ENCODE results near the gene CACNA1B.

The CACNA1B gene

DNA sequence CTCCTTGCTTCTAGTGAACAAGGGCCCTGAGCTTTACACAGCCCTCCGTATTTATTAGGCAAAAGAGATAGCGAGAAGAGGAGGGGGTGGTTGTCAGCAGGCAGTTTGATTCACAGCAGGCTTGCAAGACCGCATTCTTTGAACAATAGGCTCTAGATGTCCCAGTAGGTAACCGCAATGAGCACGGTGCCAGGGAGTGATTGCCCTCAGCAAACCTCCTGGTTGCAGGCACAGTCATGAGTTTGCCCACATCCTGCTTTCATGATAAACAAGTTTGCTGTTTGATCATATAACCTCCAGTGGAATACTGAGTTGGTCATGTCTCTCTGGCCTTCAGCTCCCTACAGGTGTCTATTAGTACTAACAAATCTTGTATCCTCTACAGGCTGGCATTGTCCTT, 66.1 kb downstream of the CACNA1B start:
- Histone ChIP-seq H3K4me3 (ENCODE audit: low read depth in 1 of 2, low read length in 2 of 2) (no peak overlapping the region), H3K27me3 (ENCODE audit: insufficient read depth, low read length, poor library complexity) (no peaks in the 10 kb centered on the region), H2AFZ (ENCODE audit: low read depth, low read length) (no peak overlapping the region), H3K79me2 (ENCODE audit: insufficient read depth, low read length) (no peaks in the 10 kb centered on the region), H3K9me3 (ENCODE audit: insufficient read depth, low read length, severe bottlenecking) (peaks cover 24% of the 10 kb centered on the region), H3K36me3 (ENCODE audit: insufficient read depth, low read length) (no peaks in the 10 kb centered on the region), H3K4me1 (ENCODE audit: insufficient read depth, low read length) (no peaks in the 10 kb centered on the region), H4K20me1 (ENCODE audit: insufficient read depth, low read length) (no peaks in the 10 kb centered on the region), H3K4me2 (ENCODE audit: insufficient read depth, low read length) (no peak overlapping the region), H3K9ac (ENCODE audit: low read depth, low read length) (no peak overlapping the region), H3K27ac (ENCODE audit: low read length) (no peak overlapping the region)
- no peak for ATAC-seq (ENCODE audit: insufficient read depth, low read depth)
- TF ChIP-seq, protein P1, sequence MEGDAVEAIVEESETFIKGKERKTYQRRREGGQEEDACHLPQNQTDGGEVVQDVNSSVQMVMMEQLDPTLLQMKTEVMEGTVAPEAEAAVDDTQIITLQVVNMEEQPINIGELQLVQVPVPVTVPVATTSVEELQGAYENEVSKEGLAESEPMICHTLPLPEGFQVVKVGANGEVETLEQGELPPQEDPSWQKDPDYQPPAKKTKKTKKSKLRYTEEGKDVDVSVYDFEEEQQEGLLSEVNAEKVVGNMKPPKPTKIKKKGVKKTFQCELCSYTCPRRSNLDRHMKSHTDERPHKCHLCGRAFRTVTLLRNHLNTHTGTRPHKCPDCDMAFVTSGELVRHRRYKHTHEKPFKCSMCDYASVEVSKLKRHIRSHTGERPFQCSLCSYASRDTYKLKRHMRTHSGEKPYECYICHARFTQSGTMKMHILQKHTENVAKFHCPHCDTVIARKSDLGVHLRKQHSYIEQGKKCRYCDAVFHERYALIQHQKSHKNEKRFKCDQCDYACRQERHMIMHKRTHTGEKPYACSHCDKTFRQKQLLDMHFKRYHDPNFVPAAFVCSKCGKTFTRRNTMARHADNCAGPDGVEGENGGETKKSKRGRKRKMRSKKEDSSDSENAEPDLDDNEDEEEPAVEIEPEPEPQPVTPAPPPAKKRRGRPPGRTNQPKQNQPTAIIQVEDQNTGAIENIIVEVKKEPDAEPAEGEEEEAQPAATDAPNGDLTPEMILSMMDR (IDR thresholded peaks at IDR 0.05; ENCODE audit: borderline replicate concordance, extremely low read depth, low read length, poor library complexity, severe bottlenecking): no peak
- no peak for TF ChIP-seq EZH2 (IDR thresholded peaks at IDR 0.05; ENCODE audit: borderline replicate concordance, low read depth, low read length, severe bottlenecking)
- DNase-seq: no peak

DNA sequence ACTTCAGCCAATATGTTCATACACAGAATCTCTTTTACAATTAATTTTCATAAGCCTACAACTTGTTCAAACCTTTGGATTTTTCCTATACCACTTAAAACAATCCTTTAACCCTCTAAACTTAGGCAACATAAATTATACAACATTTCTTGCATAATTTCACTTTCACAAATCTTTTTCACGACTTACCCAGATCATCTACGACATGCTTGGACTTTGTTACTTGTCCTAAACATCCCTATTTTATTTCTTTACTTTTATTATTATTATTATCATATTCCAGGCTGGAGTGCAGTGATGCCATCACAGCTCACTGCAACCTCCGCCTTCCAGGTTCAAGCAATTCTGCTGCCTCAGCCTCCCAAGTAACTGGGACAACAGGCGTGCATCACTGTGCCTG, 68.0 kb downstream of the CACNA1B start:
- H3K9ac ChIP-seq (ENCODE audit: low read depth, low read length): no peak overlapping the region
- no peak overlapping the region for H2AFZ ChIP-seq (ENCODE audit: low read depth, low read length)
- H3K4me3 ChIP-seq (ENCODE audit: low read depth in 1 of 2, low read length in 2 of 2): no peak overlapping the region
- no peaks in the 10 kb centered on the region for H3K36me3 ChIP-seq (ENCODE audit: insufficient read depth, low read length)
- DNase-seq: no peak
- no peaks in the 10 kb centered on the region for H3K4me1 ChIP-seq (ENCODE audit: insufficient read depth, low read length)
- H4K20me1 ChIP-seq (ENCODE audit: insufficient read depth, low read length): no peaks in the 10 kb centered on the region
- H3K4me2 ChIP-seq (ENCODE audit: insufficient read depth, low read length): no peak overlapping the region
- peaks cover 27% of the 10 kb centered on the region for H3K9me3 ChIP-seq (ENCODE audit: insufficient read depth, low read length, severe bottlenecking)
- TF ChIP-seq, protein P1 (IDR thresholded peaks at IDR 0.05; ENCODE audit: borderline replicate concordance, extremely low read depth, low read length, poor library complexity, severe bottlenecking): no peak
- TF ChIP-seq EZH2 (IDR thresholded peaks at IDR 0.05; ENCODE audit: borderline replicate concordance, low read depth, low read length, severe bottlenecking): no peak
- no peak overlapping the region for H3K27ac ChIP-seq (ENCODE audit: low read length)
- no peaks in the 10 kb centered on the region for H3K27me3 ChIP-seq (ENCODE audit: insufficient read depth, low read length, poor library complexity)
- no peak for ATAC-seq (ENCODE audit: insufficient read depth, low read depth)
- H3K79me2 ChIP-seq (ENCODE audit: insufficient read depth, low read length): no peaks in the 10 kb centered on the region

DNA sequence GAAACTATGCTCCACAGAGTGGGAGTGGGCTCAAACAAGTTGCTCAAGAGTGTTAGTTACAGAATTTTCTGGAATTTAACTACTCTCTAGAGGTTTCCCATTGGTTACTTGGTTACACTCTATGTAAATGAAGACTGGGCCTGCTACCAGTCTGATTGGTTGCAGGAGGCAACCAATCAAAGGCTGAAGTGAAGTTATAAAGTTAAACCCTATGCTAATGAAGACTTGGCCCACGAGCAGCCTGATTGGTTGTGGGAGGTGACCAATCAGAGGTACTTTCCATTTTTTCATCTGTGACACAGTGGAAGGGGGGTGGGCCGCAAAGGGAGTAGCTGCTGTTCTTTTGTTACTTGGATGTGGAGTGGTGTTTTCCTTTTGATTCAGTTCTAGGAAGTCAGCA, 69.4 kb downstream of the CACNA1B start:
- no peaks in the 10 kb centered on the region for H3K27me3 ChIP-seq (ENCODE audit: insufficient read depth, low read length, poor library complexity)
- no peaks in the 10 kb centered on the region for H3K4me1 ChIP-seq (ENCODE audit: insufficient read depth, low read length)
- no peaks in the 10 kb centered on the region for H4K20me1 ChIP-seq (ENCODE audit: insufficient read depth, low read length)
- TF ChIP-seq, protein P1 (IDR thresholded peaks at IDR 0.05; ENCODE audit: borderline replicate concordance, extremely low read depth, low read length, poor library complexity, severe bottlenecking): no peak
- TF ChIP-seq EZH2 (IDR thresholded peaks at IDR 0.05; ENCODE audit: borderline replicate concordance, low read depth, low read length, severe bottlenecking): no peak
- H3K9ac ChIP-seq (ENCODE audit: low read depth, low read length): no peak overlapping the region
- DNase-seq (no peak), ATAC-seq (ENCODE audit: insufficient read depth, low read depth) (no peak)
- no peak overlapping the region for H3K4me3 ChIP-seq (ENCODE audit: low read depth in 1 of 2, low read length in 2 of 2)
- H3K36me3 ChIP-seq (ENCODE audit: insufficient read depth, low read length): no peaks in the 10 kb centered on the region
- no peak overlapping the region for H2AFZ ChIP-seq (ENCODE audit: low read depth, low read length)
- peaks cover 27% of the 10 kb centered on the region for H3K9me3 ChIP-seq (ENCODE audit: insufficient read depth, low read length, severe bottlenecking)
- H3K4me2 ChIP-seq (ENCODE audit: insufficient read depth, low read length): no peak overlapping the region
- no peaks in the 10 kb centered on the region for H3K79me2 ChIP-seq (ENCODE audit: insufficient read depth, low read length)
- no peak overlapping the region for H3K27ac ChIP-seq (ENCODE audit: low read length)

DNA sequence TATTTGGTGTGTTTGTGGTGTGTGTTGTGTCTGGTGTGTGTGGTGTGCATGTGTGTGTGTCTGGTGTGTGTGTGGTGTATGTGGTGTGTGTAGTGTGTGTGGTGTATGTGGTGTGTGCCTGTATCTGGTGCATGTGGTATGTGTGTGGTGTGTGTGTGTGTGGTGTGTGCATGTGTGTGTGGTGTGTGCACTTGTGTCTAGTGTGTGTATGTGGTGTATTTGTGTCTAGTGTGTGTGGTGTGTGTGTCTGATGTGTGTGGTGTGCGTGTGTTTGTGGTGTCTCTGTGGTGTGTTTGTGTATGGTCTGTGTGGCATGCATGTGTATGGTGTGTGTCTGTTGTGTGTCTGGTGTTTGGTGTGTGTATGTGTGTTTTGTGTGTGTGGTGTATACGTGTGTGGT, 71.1 kb downstream of the CACNA1B start:
- H2AFZ ChIP-seq (ENCODE audit: low read depth, low read length): no peak overlapping the region
- no peaks in the 10 kb centered on the region for H3K4me1 ChIP-seq (ENCODE audit: insufficient read depth, low read length)
- H3K27ac ChIP-seq (ENCODE audit: low read length): no peak overlapping the region
- H3K9me3 ChIP-seq (ENCODE audit: insufficient read depth, low read length, severe bottlenecking): peaks cover 27% of the 10 kb centered on the region
- no peak overlapping the region for H3K4me3 ChIP-seq (ENCODE audit: low read depth in 1 of 2, low read length in 2 of 2)
- H3K79me2 ChIP-seq (ENCODE audit: insufficient read depth, low read length): no peaks in the 10 kb centered on the region
- no peak overlapping the region for H3K4me2 ChIP-seq (ENCODE audit: insufficient read depth, low read length)
- no peaks in the 10 kb centered on the region for H3K27me3 ChIP-seq (ENCODE audit: insufficient read depth, low read length, poor library complexity)
- no peak overlapping the region for H3K9ac ChIP-seq (ENCODE audit: low read depth, low read length)
- DNase-seq: no peak
- H3K36me3 ChIP-seq (ENCODE audit: insufficient read depth, low read length): no peaks in the 10 kb centered on the region
- no peaks in the 10 kb centered on the region for H4K20me1 ChIP-seq (ENCODE audit: insufficient read depth, low read length)
- TF ChIP-seq EZH2 (IDR thresholded peaks at IDR 0.05; ENCODE audit: borderline replicate concordance, low read depth, low read length, severe bottlenecking): no peak
- TF ChIP-seq, protein P1 (IDR thresholded peaks at IDR 0.05; ENCODE audit: borderline replicate concordance, extremely low read depth, low read length, poor library complexity, severe bottlenecking): no peak
- ATAC-seq (ENCODE audit: insufficient read depth, low read depth): no peak
